HepG2 (cell line): Measurements from ENCODE around the gene ZSWIM7. TPM values are rescaled to one million over a fixed set of nuclear protein-coding genes. Genes with fewer than 3 reads are reported as not detected.
"Not testable (repeated sequence)": the region's sequence is repeated elsewhere in the genome, so short reads cannot be mapped to it uniquely, and the experiment has no call there.

Source experiments
- ATAC-seq: fragments of 200-7000 bp; cut with Tn5 transposase; 3 replicates; pipeline ENCODE4 v1.9.1; 2020; ENCODE audit warnings: mild to moderate bottlenecking, moderate library complexity
- BruUV-seq: library from RNA; stranded (reverse); fragments of 400-500 nt; replicated peaks from 2 replicates; lab custom pipeline; 2021; lab: Mats Ljungman, UMichigan
- CTCF ChIA-PET: fragments of 300-600 bp; formaldehyde crosslinking; extraction: SDS; loops from one replicate; lab custom pipeline; 2021; ENCODE audit warnings: low total read pairs, inconsistent platforms, low intra/inter-chr PET ratio; lab: Yijun Ruan, JAX
- POLR2A ChIA-PET: fragments of 350-600 bp; sonication (Branson Sonifier 250); formaldehyde crosslinking; loops from one replicate; lab custom pipeline; 2020; ENCODE audit warnings: antibody characterized with exemption, inconsistent platforms; lab: Yijun Ruan, JAX
- DNase-seq: peaks from one replicate; pipeline ENCODE4 v3.0.0-alpha.2; 2015; ENCODE audit warnings: low spot score
- FAIRE-seq: peaks from 3 replicates; lab custom pipeline; 2011; peaks lifted over from hg19 to GRCh38; lab: Jason Lieb, UNC
- H2AFZ ChIP-seq: one replicate; pipeline ENCODE4 v1.6.1; 2011; ENCODE audit warnings: low read length, inconsistent platforms
- H3K27ac ChIP-seq: fragments of 300-600 bp; 3 replicates; pipeline ENCODE4 v1.8.0; 2011; ENCODE audit warnings: mixed run types, mild to moderate bottlenecking, mixed read lengths, low read length, inconsistent platforms; ENCODE audit not compliant: insufficient read depth; ENCODE audit errors: extremely low read length
- H3K27me3 ChIP-seq, 2 experiments: fragments of 200-600 bp in 1 of 2; 2 replicates in 1 of 2; 3 replicates in 1 of 2; pipeline versions ENCODE4 v1.6.0 to v1.8.0; 2011; ENCODE audit warnings: low read length in 2 of 2, mild to moderate bottlenecking in 2 of 2, moderate library complexity in 2 of 2, inconsistent platforms in 1 of 2; ENCODE audit not compliant: insufficient read depth in 2 of 2, control insufficient read depth in 1 of 2
- H3K36me3 ChIP-seq, 2 experiments: fragments of 200-600 bp in 1 of 2; replicated peaks in 1 of 2; 2 replicates in 1 of 2; 3 replicates in 1 of 2; pipeline versions ENCODE4 v1.5.1 to v1.8.0; 2011; ENCODE audit warnings: low read length in 2 of 2, inconsistent platforms in 1 of 2; ENCODE audit not compliant: insufficient read depth in 2 of 2, control insufficient read depth in 1 of 2
- H3K4me1 ChIP-seq: 2 replicates; pipeline ENCODE4 v1.5.1; 2012; ENCODE audit warnings: low read length, inconsistent platforms; ENCODE audit not compliant: insufficient read depth
- H3K4me2 ChIP-seq: 2 replicates; pipeline ENCODE4 v1.6.0; 2011; ENCODE audit warnings: low read depth, low read length, inconsistent platforms
- H3K4me3 ChIP-seq, 3 experiments: fragments of 200-600 bp in 1 of 3; sonication (generic), shearing (Covaris generic) in 1 of 3; replicated peaks in 1 of 3; 2 replicates each; pipeline ENCODE4 v1.5.1; 2011 to 2016; ENCODE audit warnings: low read length in 3 of 3, inconsistent platforms in 2 of 3, low read depth in 2 of 3, mild to moderate bottlenecking in 2 of 3, control low read depth in 1 of 3, mixed read lengths in 1 of 3; ENCODE audit not compliant: insufficient read depth in 1 of 3
- H3K79me2 ChIP-seq: one replicate; pipeline ENCODE4 v1.6.1; 2011; ENCODE audit warnings: low read length, inconsistent platforms; ENCODE audit not compliant: insufficient read depth
- H3K9ac ChIP-seq: 2 replicates; pipeline ENCODE4 v1.6.0; 2011; ENCODE audit warnings: mild to moderate bottlenecking, low read depth, low read length, inconsistent platforms; ENCODE audit not compliant: insufficient read depth
- H3K9me3 ChIP-seq: 2 replicates; pipeline ENCODE4 v1.5.1; 2012; ENCODE audit warnings: mild to moderate bottlenecking, low read length
- H4K20me1 ChIP-seq: 2 replicates; pipeline ENCODE4 v1.6.0; 2011; ENCODE audit warnings: inconsistent platforms, mild to moderate bottlenecking, low read length, moderate library complexity; ENCODE audit not compliant: insufficient read depth
- CENPBD1 ChIP-seq: sonication (generic); formaldehyde crosslinking; IDR thresholded peaks from 2 replicates; pipeline ENCODE4 v1.8.0; 2022; ENCODE audit warnings: missing genetic modification reagents, low read depth, mild to moderate bottlenecking, borderline replicate concordance
- MTERF4 ChIP-seq: sonication (generic); formaldehyde crosslinking; IDR thresholded peaks from 2 replicates; pipeline ENCODE4 v1.8.0; 2023; ENCODE audit warnings: mild to moderate bottlenecking, missing genetic modification reagents
- PRDM4 ChIP-seq: sonication (generic); formaldehyde crosslinking; IDR thresholded peaks from 2 replicates; pipeline ENCODE4 v1.9.0; 2021; ENCODE audit warnings: missing genetic modification reagents, borderline replicate concordance
- RXRB ChIP-seq: IDR thresholded peaks from 2 replicates; pipeline ENCODE4 v1.6.1; 2016; ENCODE audit warnings: borderline replicate concordance, missing genetic modification reagents, missing compliant biosample characterization
- ZNF558 ChIP-seq: sonication (generic); formaldehyde crosslinking; IDR thresholded peaks from 2 replicates; pipeline ENCODE4 v1.9.0; 2022; ENCODE audit warnings: mild to moderate bottlenecking, missing genetic modification reagents, borderline replicate concordance
- ZNF598 ChIP-seq: sonication (generic); formaldehyde crosslinking; IDR thresholded peaks from 2 replicates; pipeline ENCODE4 v1.5.1; 2020; ENCODE audit warnings: mild to moderate bottlenecking, missing genetic modification reagents, borderline replicate concordance
- ZNF773 ChIP-seq: sonication (generic); formaldehyde crosslinking; IDR thresholded peaks from 2 replicates; pipeline ENCODE4 v1.4.0; 2020; ENCODE audit warnings: missing genetic modification reagents, borderline replicate concordance
- WGBS: methylation state at CpG from one replicate; pipeline ENCODE4 v1.1.6; 2017; ENCODE audit warnings: low lambda C conversion rate; 5-methylcytosine and 5-hydroxymethylcytosine counted together
- in situ Hi-C: cut with HindIII; loops from 2 replicates; pipeline ENCODE4 v1.10.0; 2017; ENCODE audit warnings: low pct_unique_long_range_greater_than_20kb; ENCODE audit not compliant: extremely low pct_ligation_motif_present
- intact Hi-C: fragments of 100-400 bp; cut with micrococcal nuclease; formaldehyde crosslinking; loops from one replicate; pipeline ENCODE4 v1.10.0; 2022; ENCODE audit not compliant: unreplicated experiment
- polyA plus RNA-seq, 8 experiments: library from polyadenylated mRNA; depleted of rRNA in 3 of 8; stranded (reverse) in 7 of 8; unstranded in 1 of 8; fragments of >200 nt; fragmentation: Illumina TruSeq in 4 of 8; extraction: Trizol in 4 of 8; gene quantifications; 2 replicates each; pipeline versions ENCODE4 v1.2.1 to v1.2.3, GENCODE V29; 2011 to 2016; ENCODE audit warnings: low read depth in 4 of 8, missing spikeins in 1 of 8, mixed read lengths in 1 of 8; ENCODE audit not compliant: insufficient read depth in 1 of 8
- total RNA-seq, 5 experiments: library from RNA; depleted of rRNA; stranded (reverse); fragments of >200 nt; fragmentation: Illumina TruSeq; extraction: Trizol; gene quantifications; 2 replicates each; pipeline ENCODE4 v1.2.3, GENCODE V29; 2016; ENCODE audit warnings: low read depth in 1 of 5

The ZSWIM7 gene
- total and polyA plus RNA-seq, 2 of the 13 experiments (the other 11 are each of a cell fraction or from before 2014, with no cell fraction given) = 13.1 to 28.1 TPM

GRCh38 chr17:15981208-15981607 lies 18.3 kb downstream of the ZSWIM7 start (continued):
- TF ChIP-seq MTERF4 (CRISPR knock-in tag) (no peak), PRDM4 (CRISPR knock-in tag) (no peak), ZNF773 (CRISPR knock-in tag) (no peak), ZNF558 (CRISPR knock-in tag) (no peak), CENPBD1 (CRISPR knock-in tag) (no peak), ZNF598 (CRISPR knock-in tag) (no peak), RXRB (CRISPR knock-in tag) (no peak)

GRCh38 chr17:15979013-15979412 lies 20.5 kb downstream of the ZSWIM7 start:
- H3K27ac ChIP-seq, intact Hi-C loops, ATAC-seq, H2AFZ ChIP-seq, FAIRE-seq, DNase-seq, POLR2A ChIA-PET, H3K4me2 ChIP-seq, in situ Hi-C loops, CTCF ChIA-PET, H3K27me3 ChIP-seq, H4K20me1 ChIP-seq, H3K4me3 ChIP-seq, H3K9ac ChIP-seq, H3K4me1 ChIP-seq, H3K79me2 ChIP-seq, BruUV-seq, H3K9me3 ChIP-seq: not testable (repeated sequence)
- no CpG with 5 or more reads among the region's 4 CpGs for WGBS
- peaks cover 7 to 21% of the 10 kb centered on the region in 2 experiments; a peak in 4 of 5 replicates for H3K36me3 ChIP-seq
